Measurements from ENCODE around the gene PACSIN1. TPM values are rescaled to one million over a fixed set of nuclear protein-coding genes. Genes with fewer than 3 reads are reported as not detected.

PACSIN1 gene
- polyA plus RNA-seq, 1 donor from 2014 or later, result 3.1 TPM

GRCh38 chr6:34520645-34521462, 55.0 kb downstream of the PACSIN1 start:
- Histone ChIP-seq H3K27me3 (ENCODE audit: insufficient read depth, low read depth, low read length) (no peaks in the 10 kb centered on the region), H3K27ac (ENCODE audit: low read length) (no peak overlapping the region), H3K79me2 (replicated peaks; ENCODE audit: insufficient read depth, low read length) (no peaks in the 10 kb centered on the region), H3K36me3 (ENCODE audit: insufficient read depth, low read length) (no peaks in the 10 kb centered on the region), H3K9ac (ENCODE audit: low read length) (no peak overlapping the region), H3K9me3 (ENCODE audit: low read length) (no peaks in the 10 kb centered on the region), H3K4me2 (ENCODE audit: low read length) (no peak overlapping the region), H3K9me2 (ENCODE audit: insufficient read depth, low read length) (no peaks in the 10 kb centered on the region), H3F3A (ENCODE audit: insufficient read depth, low read length, poor library complexity, severe bottlenecking) (no peaks in the 10 kb centered on the region), H2AFZ (ENCODE audit: low read depth, low read length) (no peak overlapping the region), H4K20me1 (ENCODE audit: insufficient read depth) (no peaks in the 10 kb centered on the region), H3K4me3 (ENCODE audit: low read length) (no peak overlapping the region)
- TF ChIP-seq SMC3 (conservative IDR thresholded peaks at IDR 0.05; ENCODE audit: poor library complexity), result no peak
- TF ChIP-seq POLR2AphosphoS5 (IDR thresholded peaks at IDR 0.05), result no peak
- no peak for TF ChIP-seq EZH2 (IDR thresholded peaks at IDR 0.05; ENCODE audit: borderline replicate concordance, insufficient read depth, low read length, poor library complexity, severe bottlenecking)
- TF ChIP-seq MXI1 (conservative IDR thresholded peaks at IDR 0.05; ENCODE audit: poor library complexity, severe bottlenecking), result no peak
- no peak for TF ChIP-seq TAF1 (IDR thresholded peaks at IDR 0.05; ENCODE audit: low read depth)
- no peak for TF ChIP-seq EP300 (conservative IDR thresholded peaks at IDR 0.05; ENCODE audit: poor library complexity, severe bottlenecking)
- no peak for TF ChIP-seq REST (IDR thresholded peaks at IDR 0.05; ENCODE audit: borderline replicate concordance)
- TF ChIP-seq RAD21 (conservative IDR thresholded peaks at IDR 0.05), result no peak

DNA sequence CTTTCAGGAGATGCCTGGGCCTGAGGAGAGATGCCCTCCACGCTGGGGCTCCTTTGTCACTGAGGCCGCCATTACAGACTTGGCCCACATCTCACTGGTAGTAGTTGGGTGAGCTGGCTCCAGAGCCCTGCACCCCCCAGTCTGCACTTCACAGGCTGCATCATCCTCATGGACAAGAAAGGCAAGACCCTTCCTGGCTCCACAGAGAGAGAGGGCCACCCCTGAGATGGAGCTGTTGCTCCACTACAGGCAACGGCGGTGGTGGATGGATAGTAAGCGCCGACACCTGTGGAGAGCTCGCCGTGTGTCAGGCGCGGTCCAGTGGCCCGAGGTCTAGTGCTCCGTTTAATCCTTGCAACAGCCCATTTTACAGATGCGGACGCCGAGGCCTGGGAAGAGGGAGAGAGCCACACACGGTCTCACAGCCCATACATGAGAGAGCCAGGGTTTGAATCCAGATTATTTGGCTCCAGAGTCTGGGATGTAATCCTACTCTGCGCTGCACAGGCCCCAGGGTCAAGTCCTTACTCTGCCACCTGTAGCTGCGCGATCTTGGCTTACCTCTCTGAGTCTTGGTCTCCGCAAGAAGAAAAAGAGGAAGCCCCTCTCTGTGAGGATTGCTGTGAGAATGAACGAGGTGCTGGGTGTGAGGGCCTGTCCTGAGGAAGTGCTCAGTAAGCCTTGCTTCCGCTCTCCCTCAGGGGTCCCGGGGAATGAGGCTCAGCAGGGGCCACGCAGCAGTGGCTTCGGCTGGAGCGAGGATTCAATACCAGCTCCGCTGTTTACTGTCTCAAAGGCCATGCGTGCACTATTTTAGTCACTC, 55.8 kb downstream of the PACSIN1 start:
- Histone ChIP-seq H3K27ac (ENCODE audit: low read length) (no peak overlapping the region), H3K36me3 (ENCODE audit: insufficient read depth, low read length) (no peaks in the 10 kb centered on the region), H2AFZ (ENCODE audit: low read depth, low read length) (no peak overlapping the region), H3F3A (ENCODE audit: insufficient read depth, low read length, poor library complexity, severe bottlenecking) (no peaks in the 10 kb centered on the region), H3K9me3 (ENCODE audit: low read length) (no peaks in the 10 kb centered on the region), H3K4me2 (ENCODE audit: low read length) (no peak overlapping the region), H4K20me1 (ENCODE audit: insufficient read depth) (no peaks in the 10 kb centered on the region), H3K9me2 (ENCODE audit: insufficient read depth, low read length) (no peaks in the 10 kb centered on the region), H3K9ac (ENCODE audit: low read length) (no peak overlapping the region), H3K4me3 (ENCODE audit: low read length) (no peak overlapping the region), H3K27me3 (ENCODE audit: insufficient read depth, low read depth, low read length) (no peaks in the 10 kb centered on the region), H3K79me2 (replicated peaks; ENCODE audit: insufficient read depth, low read length) (no peaks in the 10 kb centered on the region)
- TF ChIP-seq EP300 (conservative IDR thresholded peaks at IDR 0.05; ENCODE audit: poor library complexity, severe bottlenecking), result no peak
- TF ChIP-seq TAF1 (IDR thresholded peaks at IDR 0.05; ENCODE audit: low read depth), result no peak
- no peak for TF ChIP-seq RAD21 (conservative IDR thresholded peaks at IDR 0.05)
- TF ChIP-seq MXI1 (conservative IDR thresholded peaks at IDR 0.05; ENCODE audit: poor library complexity, severe bottlenecking), result no peak
- no peak for TF ChIP-seq CTCF (IDR thresholded peaks at IDR 0.05; ENCODE audit: poor library complexity, severe bottlenecking)
- TF ChIP-seq REST (IDR thresholded peaks at IDR 0.05; ENCODE audit: borderline replicate concordance), result no peak
- TF ChIP-seq POLR2AphosphoS5 (IDR thresholded peaks at IDR 0.05), result no peak
- TF ChIP-seq SMC3 (conservative IDR thresholded peaks at IDR 0.05; ENCODE audit: poor library complexity), result no peak
- TF ChIP-seq EZH2 (IDR thresholded peaks at IDR 0.05; ENCODE audit: borderline replicate concordance, insufficient read depth, low read length, poor library complexity, severe bottlenecking), result no peak
